ENCODE results near the gene KRTAP4-8. TPM values are rescaled to one million over a fixed set of nuclear protein-coding genes. Genes with fewer than 3 reads are reported as not detected.

Gene KRTAP4-8
- total RNA-seq, 1 donor from 2014 or later = not detected

DNA sequence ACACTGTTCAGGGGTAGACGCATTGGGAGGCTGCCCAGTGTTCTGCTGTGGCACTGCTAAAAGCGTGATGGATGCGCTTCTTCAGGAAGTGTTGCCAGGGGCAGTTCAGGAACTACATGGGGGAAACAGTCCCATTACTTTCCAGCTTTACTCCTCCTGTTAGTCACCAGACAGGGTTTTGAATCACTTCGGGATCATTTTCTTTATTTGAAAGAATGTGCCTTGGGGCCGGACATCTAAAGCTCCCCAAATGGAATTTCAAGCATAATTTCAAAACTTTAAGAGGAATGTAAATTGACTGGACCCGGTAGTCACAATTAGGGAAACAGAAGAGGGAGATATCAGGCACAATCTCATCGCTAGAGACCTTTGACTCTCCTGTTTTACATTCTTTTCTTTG is 49.5 kb downstream of the KRTAP4-8 start:
- DNase-seq (ENCODE audit: missing footprints) (no peak), ATAC-seq (no peak)
- intact Hi-C loops (cut with DNase I) = no loop called here

Other genes with a start within 250 kb of the KRTAP4-8 start
- gene KRT12, start 230.9 kb downstream of the KRTAP4-8 start, total RNA-seq = not detected
- not detected for gene KRT20, start 212.9 kb downstream of the KRTAP4-8 start, total RNA-seq
- 0.16 TPM for gene KRT23, start 160.5 kb downstream of the KRTAP4-8 start, total RNA-seq
- not detected for gene KRT39, start 131.2 kb downstream of the KRTAP4-8 start, total RNA-seq
- gene KRT40, start 113.8 kb downstream of the KRTAP4-8 start, total RNA-seq = not detected
- not detected for gene KRTAP3-3, start 104.0 kb downstream of the KRTAP4-8 start, total RNA-seq
- gene KRTAP3-2, start 98.2 kb downstream of the KRTAP4-8 start, total RNA-seq = not detected
- gene KRTAP3-1, start 89.0 kb downstream of the KRTAP4-8 start, total RNA-seq = not detected
- gene KRTAP1-5, start 70.9 kb downstream of the KRTAP4-8 start, total RNA-seq = not detected
- gene KRTAP1-4, start 67.9 kb downstream of the KRTAP4-8 start, total RNA-seq = not detected
- gene KRTAP1-3, start 63.3 kb downstream of the KRTAP4-8 start, total RNA-seq = not detected
- not detected for gene KRTAP1-1, start 56.7 kb downstream of the KRTAP4-8 start, total RNA-seq
- not detected for gene KRTAP2-1, start 50.8 kb downstream of the KRTAP4-8 start, total RNA-seq
- not detected for gene KRTAP2-2, start 42.9 kb downstream of the KRTAP4-8 start, total RNA-seq
- not detected for gene KRTAP2-3, start 38.0 kb downstream of the KRTAP4-8 start, total RNA-seq
- gene KRTAP2-4, start 32.3 kb downstream of the KRTAP4-8 start, total RNA-seq = not detected
- gene KRTAP4-7, start 14.0 kb downstream of the KRTAP4-8 start, total RNA-seq = not detected
- gene KRTAP4-16, start 4.1 kb upstream of the KRTAP4-8 start, total RNA-seq = not detected
- not detected for gene KRTAP4-9, start 7.2 kb upstream of the KRTAP4-8 start, total RNA-seq
- not detected for gene KRTAP4-11, start 20.2 kb upstream of the KRTAP4-8 start, total RNA-seq
- gene KRTAP4-12, start 26.0 kb upstream of the KRTAP4-8 start, total RNA-seq = not detected
- gene KRTAP4-6, start 42.4 kb upstream of the KRTAP4-8 start, total RNA-seq = not detected
- not detected for gene KRTAP4-5, start 51.7 kb upstream of the KRTAP4-8 start, total RNA-seq
- not detected for gene KRTAP4-4, start 62.6 kb upstream of the KRTAP4-8 start, total RNA-seq
- not detected for gene KRTAP4-3, start 70.1 kb upstream of the KRTAP4-8 start, total RNA-seq
- gene KRTAP4-2, start 80.1 kb upstream of the KRTAP4-8 start, total RNA-seq = not detected
- not detected for gene KRTAP4-1, start 86.8 kb upstream of the KRTAP4-8 start, total RNA-seq
- gene KRTAP9-1, start 91.7 kb upstream of the KRTAP4-8 start, total RNA-seq = not detected
- not detected for gene KRTAP9-2, start 128.5 kb upstream of the KRTAP4-8 start, total RNA-seq
- gene KRTAP9-3, start 134.3 kb upstream of the KRTAP4-8 start, total RNA-seq = not detected
- gene KRTAP9-8, start 139.9 kb upstream of the KRTAP4-8 start, total RNA-seq = not detected
- gene KRTAP9-4, start 151.5 kb upstream of the KRTAP4-8 start, total RNA-seq = not detected
- gene KRTAP9-9, start 157.2 kb upstream of the KRTAP4-8 start, total RNA-seq = not detected
- not detected for gene KRTAP9-6, start 167.2 kb upstream of the KRTAP4-8 start, total RNA-seq
- gene KRTAP9-7, start 177.6 kb upstream of the KRTAP4-8 start, total RNA-seq = not detected
- not detected for gene KRTAP29-1, start 204.7 kb upstream of the KRTAP4-8 start, total RNA-seq
- not detected for gene KRTAP16-1, start 211.2 kb upstream of the KRTAP4-8 start, total RNA-seq
- gene KRTAP17-1, start 217.6 kb upstream of the KRTAP4-8 start, total RNA-seq = not detected